OCI-LY3 (cell line): Measurements from ENCODE around the gene RASL10A.

Experiments used
- H2AFZ ChIP-seq: fragments of 200-600, 300-600 bp; shearing (Covaris generic); 2 replicates; pipeline ENCODE4 v1.6.0; 2014; ENCODE audit warnings: antibody characterized with exemption, low read depth, low read length
- H3K27ac ChIP-seq: fragments of 200-600, 300-600 bp; sonication (generic); 2 replicates; pipeline ENCODE4 v1.5.1; 2014; ENCODE audit warnings: mild to moderate bottlenecking, low read length, moderate library complexity, mixed read lengths
- H3K27me3 ChIP-seq: fragments of 200-600, 300-600 bp; sonication (generic); 2 replicates; pipeline ENCODE4 v1.6.1; 2014; ENCODE audit warnings: low read depth, low read length, mixed read lengths
- H3K36me3 ChIP-seq: fragments of 200-600, 300-600 bp; sonication (generic); replicated peaks from 2 replicates; pipeline ENCODE3; 2014; ENCODE audit warnings: low read depth, low read length, mixed read lengths
- H3K4me1 ChIP-seq: fragments of 300-600, 200-600 bp; sonication (generic); 2 replicates; pipeline ENCODE4 v1.6.1; 2014; ENCODE audit warnings: low read length, mixed read lengths
- H3K4me2 ChIP-seq: fragments of 200-600, 300-600 bp; sonication (generic); 2 replicates; pipeline ENCODE4 v1.6.1; 2014; ENCODE audit warnings: low read length, mixed read lengths
- H3K4me3 ChIP-seq: fragments of 300-600, 200-600 bp; sonication (generic); 2 replicates; pipeline ENCODE4 v1.5.1; 2014; ENCODE audit warnings: antibody characterized with exemption, mild to moderate bottlenecking, low read length, moderate library complexity
- H3K79me2 ChIP-seq: fragments of 300-600, 200-600 bp; shearing (Covaris generic); 2 replicates; pipeline ENCODE4 v1.6.1; 2014; ENCODE audit warnings: mild to moderate bottlenecking, low read length, mixed read lengths
- H3K9ac ChIP-seq: fragments of 300-600, 200-600 bp; shearing (Covaris generic); 2 replicates; pipeline ENCODE4 v1.6.0; 2014; ENCODE audit warnings: mild to moderate bottlenecking, low read length, moderate library complexity
- H3K9me3 ChIP-seq: fragments of 200-600, 300-600 bp; shearing (Covaris generic); 2 replicates; pipeline ENCODE4 v1.6.1; 2014; ENCODE audit warnings: low read length, mixed read lengths; ENCODE audit not compliant: insufficient read depth
- H4K20me1 ChIP-seq: fragments of 200-600, 300-600 bp; sonication (generic); 2 replicates; pipeline ENCODE4 v1.6.1; 2016; ENCODE audit warnings: low read length, mixed read lengths; ENCODE audit not compliant: insufficient read depth
- CTCF ChIP-seq: fragments of 200-600, 300-600 bp; sonication (generic); IDR thresholded peaks from 2 replicates; pipeline ENCODE4 v1.5.1; 2014; ENCODE audit warnings: antibody characterized with exemption, low read length, low read depth
- EZH2phosphoT487 ChIP-seq: fragments of 200-600 bp; shearing (Covaris generic); IDR thresholded peaks from 2 replicates; pipeline ENCODE4 v1.6.1; 2018; ENCODE audit warnings: antibody characterized with exemption, mixed run types, low read depth

RASL10A gene

DNA sequence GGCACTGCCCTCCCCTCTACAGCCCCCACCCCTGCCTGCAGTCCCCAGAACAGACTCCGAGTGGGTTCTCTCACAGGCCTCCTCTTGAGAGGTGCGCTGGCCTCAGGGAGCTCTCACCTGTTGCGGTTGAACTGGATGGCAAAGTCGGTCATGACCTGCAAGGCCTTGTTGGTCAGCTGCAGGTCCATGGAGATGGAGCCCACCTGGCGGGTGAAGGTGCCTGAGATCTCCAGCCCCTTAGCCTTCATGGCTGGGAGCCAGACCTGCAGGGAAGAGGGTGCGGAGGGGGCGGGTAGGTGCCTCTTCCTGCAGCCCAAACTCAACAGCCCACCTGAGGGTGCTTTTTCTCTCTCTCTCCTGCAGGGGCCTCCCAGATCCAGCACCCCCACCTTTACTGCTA lies 18.7 kb upstream of the RASL10A start:
- no peak overlapping the region for H3K4me3 ChIP-seq
- H3K9me3 ChIP-seq = no peaks in the 10 kb centered on the region
- no peak for TF ChIP-seq EZH2phosphoT487
- no peak for TF ChIP-seq CTCF
- H3K9ac ChIP-seq = no peak overlapping the region
- H3K4me2 ChIP-seq = no peak overlapping the region
- H3K4me1 ChIP-seq = no peaks in the 10 kb centered on the region
- H3K79me2 ChIP-seq = no peaks in the 10 kb centered on the region
- no peak overlapping the region for H2AFZ ChIP-seq
- peaks cover 65% of the 10 kb centered on the region for H3K36me3 ChIP-seq
- H3K27ac ChIP-seq = no peak overlapping the region
- H3K27me3 ChIP-seq = no peaks in the 10 kb centered on the region
- no peaks in the 10 kb centered on the region for H4K20me1 ChIP-seq

DNA sequence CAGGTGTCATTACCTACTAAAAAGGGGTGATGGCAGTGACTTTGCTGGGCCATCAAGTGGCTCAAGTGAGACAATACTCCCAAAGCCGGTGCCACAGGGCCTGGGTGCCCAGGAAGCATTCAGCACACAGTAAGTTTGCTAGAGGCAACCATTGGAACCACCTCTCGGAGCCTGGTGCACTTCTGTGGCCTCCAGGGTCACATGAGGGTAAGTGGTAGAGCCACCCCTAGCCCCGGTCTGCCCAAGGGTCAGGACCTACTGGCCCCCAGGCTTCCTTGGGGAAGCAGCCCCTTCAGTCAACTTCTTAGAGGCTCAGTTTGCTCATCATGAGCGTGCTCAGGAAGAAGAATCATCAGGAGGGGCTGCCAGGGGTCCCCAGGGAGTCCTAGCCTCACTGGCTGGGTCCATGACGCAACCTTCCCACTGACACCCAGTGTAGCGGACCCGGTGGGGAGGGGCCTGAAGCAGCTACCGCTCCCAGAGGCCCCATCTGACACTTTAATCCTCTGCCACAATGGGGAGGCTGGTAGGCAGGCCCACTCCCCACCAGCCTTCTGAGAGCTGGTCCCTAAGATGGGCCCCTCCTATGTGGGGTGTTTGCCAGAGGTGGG lies 17.5 kb upstream of the RASL10A start:
- H3K4me3 ChIP-seq = no peak overlapping the region
- no peaks in the 10 kb centered on the region for H3K9me3 ChIP-seq
- H3K4me2 ChIP-seq = no peak overlapping the region
- no peak overlapping the region for H3K27ac ChIP-seq
- no peaks in the 10 kb centered on the region for H3K4me1 ChIP-seq
- H3K9ac ChIP-seq = no peak overlapping the region
- H3K27me3 ChIP-seq = no peaks in the 10 kb centered on the region
- H2AFZ ChIP-seq = no peak overlapping the region
- TF ChIP-seq EZH2phosphoT487 (no peak), CTCF (no peak)
- H3K36me3 ChIP-seq = peaks cover 64% of the 10 kb centered on the region
- H3K79me2 ChIP-seq = no peaks in the 10 kb centered on the region
- no peaks in the 10 kb centered on the region for H4K20me1 ChIP-seq

DNA sequence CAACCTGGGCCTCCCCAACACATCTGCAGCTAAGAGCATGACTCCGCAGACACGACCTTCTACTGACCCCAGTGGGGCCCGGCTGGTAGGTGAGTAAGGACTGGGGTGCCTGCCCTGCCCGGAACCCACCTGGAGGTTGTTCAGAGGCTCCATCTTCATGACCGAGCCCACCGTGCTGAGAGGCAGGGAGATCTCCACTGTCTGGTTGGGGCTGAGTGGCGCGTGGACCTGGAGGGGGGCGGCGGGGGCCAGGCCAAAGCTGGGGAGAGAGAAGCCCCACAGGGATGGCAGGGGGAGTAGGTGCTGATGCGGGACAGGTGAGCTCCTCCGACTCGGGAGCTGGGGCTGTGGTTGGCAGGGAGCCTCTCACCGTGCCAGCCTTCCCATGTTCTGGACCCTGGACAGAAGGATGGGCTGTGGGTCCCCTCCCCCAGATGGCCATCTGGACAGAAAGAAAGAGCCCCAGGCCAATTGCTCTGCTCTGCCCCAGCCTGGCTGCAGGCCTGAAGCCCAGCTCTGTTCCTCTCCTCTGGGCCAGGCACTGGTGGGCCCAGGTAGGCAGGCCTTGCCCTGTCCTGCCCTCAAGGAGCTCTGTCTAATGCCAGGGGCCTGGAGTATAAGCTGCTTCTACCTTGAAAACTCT lies 16.3 kb upstream of the RASL10A start:
- Histone ChIP-seq H3K4me1 (no peaks in the 10 kb centered on the region), H3K79me2 (no peaks in the 10 kb centered on the region), H3K9me3 (no peaks in the 10 kb centered on the region), H3K4me2 (no peak overlapping the region), H4K20me1 (no peaks in the 10 kb centered on the region), H3K36me3 (peaks cover 63% of the 10 kb centered on the region), H3K4me3 (no peak overlapping the region), H2AFZ (no peak overlapping the region), H3K27ac (no peak overlapping the region), H3K27me3 (no peaks in the 10 kb centered on the region), H3K9ac (no peak overlapping the region)
- TF ChIP-seq EZH2phosphoT487 = no peak
- no peak for TF ChIP-seq CTCF

DNA sequence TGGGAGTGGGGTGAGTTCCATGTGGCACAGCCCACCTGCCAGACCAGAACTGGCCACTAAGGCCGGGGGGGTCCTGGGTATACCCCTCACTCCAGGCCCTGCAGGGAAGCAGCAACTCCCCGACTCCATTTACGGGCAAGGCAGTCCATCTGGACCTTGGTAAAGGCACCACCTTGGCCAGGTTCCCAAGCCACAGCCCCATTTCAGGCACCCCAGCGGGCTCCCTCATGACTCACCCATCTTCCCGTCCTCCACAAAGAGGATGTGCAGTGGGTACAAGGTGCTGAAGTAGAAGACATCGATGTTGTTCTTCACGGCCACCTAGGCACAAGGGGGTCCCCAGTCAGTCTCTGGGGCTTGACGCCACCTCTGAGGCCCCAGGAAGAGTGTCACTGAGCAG lies 15.7 kb upstream of the RASL10A start:
- no peak overlapping the region for H3K27ac ChIP-seq
- no peaks in the 10 kb centered on the region for H3K4me1 ChIP-seq
- no peak overlapping the region for H3K4me2 ChIP-seq
- no peaks in the 10 kb centered on the region for H4K20me1 ChIP-seq
- H3K36me3 ChIP-seq = peaks cover 64% of the 10 kb centered on the region
- H3K4me3 ChIP-seq = no peak overlapping the region
- TF ChIP-seq EZH2phosphoT487 (no peak), CTCF (no peak)
- H3K9ac ChIP-seq = no peak overlapping the region
- H3K27me3 ChIP-seq = no peaks in the 10 kb centered on the region
- H3K9me3 ChIP-seq = no peaks in the 10 kb centered on the region
- H3K79me2 ChIP-seq = no peaks in the 10 kb centered on the region
- H2AFZ ChIP-seq = no peak overlapping the region
